PC-3 (cell line): ENCODE results near the gene MAN2A2. TPM values are rescaled to one million over a fixed set of nuclear protein-coding genes. Genes with fewer than 3 reads are reported as not detected.
"Not testable (repeated sequence)": the region's sequence is repeated elsewhere in the genome, so short reads cannot be mapped to it uniquely, and the experiment has no call there.

Experiments used
- ATAC-seq: fragments of 200-7000 bp; cut with Tn5 transposase; 2 replicates; pipeline ENCODE4 v1.9.1; 2020; ENCODE audit warnings: mild to moderate bottlenecking, moderate library complexity
- BruUV-seq: library from RNA; stranded (reverse); fragments of 400-500 nt; replicated peaks from 2 replicates; lab custom pipeline; 2021; lab: Mats Ljungman, UMichigan
- CTCF ChIA-PET: fragments of 300-600 bp; sonication (Branson Sonifier 250); formaldehyde crosslinking; loops from one replicate; lab custom pipeline; 2022; ENCODE audit warnings: antibody characterized with exemption; lab: Charles Lee
- POLR2A ChIA-PET: fragments of 300-600 bp; sonication (Branson Sonifier 250); formaldehyde crosslinking; loops from one replicate; lab custom pipeline; 2022; ENCODE audit warnings: antibody characterized with exemption; ENCODE audit not compliant: unreplicated experiment; lab: Charles Lee
- DNase-seq: peaks from one replicate; pipeline ENCODE4 v3.0.0-alpha.2; 2015
- H2AFZ ChIP-seq: fragments of 300-600 bp; sonication (generic); 2 replicates; pipeline ENCODE4 v1.6.0; 2016; ENCODE audit warnings: antibody characterized with exemption, low read length
- H3F3A ChIP-seq: fragments of 300-600 bp; sonication (generic); one replicate; pipeline ENCODE4 v1.6.0; 2017; ENCODE audit warnings: antibody characterized with exemption, low read length, control low read depth, mild to moderate bottlenecking; ENCODE audit not compliant: unreplicated experiment
- H3K27ac ChIP-seq: fragments of 300-600 bp; sonication (generic); 2 replicates; pipeline ENCODE4 v1.5.1; 2016; ENCODE audit warnings: mild to moderate bottlenecking, low read length
- H3K27me3 ChIP-seq: fragments of 300-600 bp; sonication (generic); 2 replicates; pipeline ENCODE4 v1.6.1; 2016; ENCODE audit warnings: low read length, mixed read lengths
- H3K36me3 ChIP-seq: fragments of 300-600 bp; sonication (generic); 2 replicates; pipeline ENCODE4 v1.6.1; 2016; ENCODE audit warnings: low read depth, mixed run types, low read length, mixed read lengths
- H3K4me1 ChIP-seq: fragments of 300-600 bp; sonication (generic); 2 replicates; pipeline ENCODE4 v1.5.1; 2016; ENCODE audit warnings: low read length; ENCODE audit not compliant: insufficient read depth
- H3K4me2 ChIP-seq: fragments of 300-600 bp; sonication (generic); 2 replicates; pipeline ENCODE4 v1.6.0; 2016; ENCODE audit warnings: low read length
- H3K4me3 ChIP-seq: fragments of 300-600 bp; sonication (generic); 2 replicates; pipeline ENCODE4 v1.5.1; 2016; ENCODE audit warnings: mild to moderate bottlenecking, low read length, mixed read lengths
- H3K79me2 ChIP-seq: fragments of 300-600 bp; sonication (generic); 2 replicates; pipeline ENCODE4 v1.6.1; 2017; ENCODE audit warnings: low read length, mixed read lengths
- H3K9ac ChIP-seq: fragments of 300-600 bp; sonication (generic); 2 replicates; pipeline ENCODE4 v1.6.0; 2016; ENCODE audit warnings: mild to moderate bottlenecking, low read length
- H3K9me2 ChIP-seq: fragments of 300-600 bp; sonication (generic); replicated peaks from 2 replicates; pipeline ENCODE4 v1.6.1; 2016; ENCODE audit warnings: mixed run types, low read length, mixed read lengths
- H3K9me3 ChIP-seq: fragments of 300-600 bp; sonication (generic); 2 replicates; pipeline ENCODE4 v1.6.1; 2016; ENCODE audit warnings: low read length, mixed read lengths
- H4K20me1 ChIP-seq: fragments of 300-600 bp; sonication (generic); 2 replicates; pipeline ENCODE4 v1.6.1; 2016; ENCODE audit warnings: low read length, mixed read lengths
- CTCF ChIP-seq: fragments of 300-600 bp; sonication (generic); conservative IDR thresholded peaks from 2 replicates; pipeline ENCODE4 v1.5.1; 2017; ENCODE audit warnings: antibody characterized with exemption, low read depth, mild to moderate bottlenecking, low read length
- EZH2 ChIP-seq: fragments of 300-600 bp; sonication (generic); IDR thresholded peaks from one replicate; pipeline ENCODE4 v1.6.1; 2017; ENCODE audit warnings: antibody characterized with exemption, mild to moderate bottlenecking, low read length; ENCODE audit not compliant: unreplicated experiment
- EZH2phosphoT487 ChIP-seq: fragments of 300-600 bp; sonication (generic); IDR thresholded peaks from 2 replicates; pipeline ENCODE4 v1.6.1; 2018; ENCODE audit warnings: mild to moderate bottlenecking, antibody characterized with exemption, low read length, borderline replicate concordance
- intact Hi-C: fragments of 100-400 bp; cut with micrococcal nuclease; formaldehyde crosslinking; loops from 2 replicates; pipeline ENCODE4 v1.9.0; 2023
- total RNA-seq: library from RNA; depleted of rRNA; stranded (reverse); fragments of >200 nt; gene quantifications from 2 replicates; pipeline ENCODE4 v1.2.3, GENCODE V29; 2014

The MAN2A2 gene
- total RNA-seq, 1 experiment from 2014 or later, result 19.8 TPM

DNA sequence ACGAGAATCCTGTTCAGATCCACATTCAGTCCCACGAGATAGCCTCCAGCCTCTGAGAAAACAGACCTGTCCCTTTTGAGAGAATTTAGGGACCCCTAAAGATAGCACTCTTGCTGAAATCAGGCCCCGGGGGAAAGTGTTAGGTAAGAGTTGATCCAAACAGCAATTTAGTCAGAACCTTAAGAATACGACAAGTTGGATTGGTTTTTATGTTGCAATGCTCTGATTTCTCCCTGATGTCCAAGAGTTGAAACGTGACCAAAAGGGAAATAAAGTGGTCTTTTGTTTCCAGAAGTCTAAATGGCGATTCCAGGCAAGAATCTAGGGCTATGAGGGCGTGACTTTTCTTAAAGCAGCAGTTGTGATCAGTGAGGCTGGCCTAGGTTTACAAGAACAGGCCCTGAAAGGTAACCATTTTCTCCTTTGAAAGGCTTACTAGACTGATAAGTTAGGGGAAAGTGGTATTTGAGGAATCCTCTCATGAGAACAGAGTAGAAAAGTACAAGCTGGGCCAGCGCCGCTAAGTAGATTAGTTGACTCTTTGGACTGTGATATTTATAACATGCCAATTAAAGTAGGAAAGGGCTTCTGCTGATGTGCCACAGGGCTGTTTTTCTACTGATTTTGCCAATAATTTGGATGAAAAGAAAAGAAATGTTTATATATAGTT is 4.9 kb downstream of the MAN2A2 start:
- H3K9ac ChIP-seq, result no peak overlapping the region
- H4K20me1 ChIP-seq, result no peaks in the 10 kb centered on the region
- POLR2A ChIA-PET, result no interaction called here
- peaks cover 16% of the 10 kb centered on the region; the same call in 1 of the 2 replicates for H3K79me2 ChIP-seq
- intact Hi-C loops, result no loop called here
- no peaks in the 10 kb centered on the region for H3K9me3 ChIP-seq
- ATAC-seq, result no peak
- H3K4me3 ChIP-seq, result no peak overlapping the region
- no TSS peak for BruUV-seq
- H3K27ac ChIP-seq, result no peak overlapping the region
- H3K4me2 ChIP-seq, result no peak overlapping the region
- no peaks in the 10 kb centered on the region for H3F3A ChIP-seq
- H2AFZ ChIP-seq, result no peak overlapping the region
- H3K36me3 ChIP-seq, result peaks cover 11% of the 10 kb centered on the region
- CTCF ChIA-PET, result no interaction called here
- H3K4me1 ChIP-seq, result peaks cover 7% of the 10 kb centered on the region; the same call in 1 of the 2 replicates
- DNase-seq, result no peak
- no peaks in the 10 kb centered on the region for H3K27me3 ChIP-seq
- TF ChIP-seq EZH2phosphoT487 (no peak), EZH2 (no peak), CTCF (no peak)
- no peaks in the 10 kb centered on the region for H3K9me2 ChIP-seq

- H3K27me3 ChIP-seq, H3K27ac ChIP-seq, H3K9ac ChIP-seq, H3K9me2 ChIP-seq, ATAC-seq, H3K4me2 ChIP-seq, BruUV-seq, DNase-seq, H3K9me3 ChIP-seq, CTCF ChIA-PET, H4K20me1 ChIP-seq, H3K4me1 ChIP-seq, H3F3A ChIP-seq, intact Hi-C loops, H3K4me3 ChIP-seq, H3K79me2 ChIP-seq, H2AFZ ChIP-seq: not testable (repeated sequence)
- H3K36me3 ChIP-seq, result peaks cover 11% of the 10 kb centered on the region
- POLR2A ChIA-PET, result interaction anchor here (0.6 kb wide), 1 partner anchor 22 kb away, joined by 3 read pairs; no protein-coding TSS in a partner anchor
These were observed 6.3 kb downstream of the MAN2A2 start for GRCh38 chr15:90909449-90909848.

DNA sequence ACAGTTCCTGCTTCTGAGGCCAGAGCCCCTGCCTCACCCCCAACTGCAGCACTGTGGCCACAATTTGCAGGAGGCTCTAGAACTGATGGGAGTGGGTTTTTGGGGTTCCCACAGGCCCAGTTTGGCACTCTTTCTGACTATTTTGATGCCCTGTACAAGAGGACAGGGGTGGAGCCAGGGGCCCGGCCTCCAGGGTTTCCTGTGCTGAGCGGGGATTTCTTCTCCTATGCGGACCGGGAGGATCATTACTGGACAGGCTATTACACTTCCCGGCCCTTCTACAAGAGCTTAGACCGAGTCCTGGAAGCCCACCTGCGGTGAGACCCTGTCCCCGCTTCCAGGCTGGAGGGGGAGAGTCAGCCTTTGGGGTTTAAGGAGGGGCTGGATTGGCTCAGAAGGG is 6.9 kb downstream of the MAN2A2 start:
- no peaks in the 10 kb centered on the region for H4K20me1 ChIP-seq
- no peaks in the 10 kb centered on the region for H3K9me2 ChIP-seq
- H3K4me1 ChIP-seq, result no peaks in the 10 kb centered on the region
- no peak for TF ChIP-seq EZH2
- no peak for TF ChIP-seq CTCF
- TF ChIP-seq EZH2phosphoT487, result no peak
- ChIA-PET POLR2A (no interaction called here), CTCF (no interaction called here)
- no peak for ATAC-seq
- H3K27me3 ChIP-seq, result no peaks in the 10 kb centered on the region
- intact Hi-C loops, result no loop called here
- no TSS peak for BruUV-seq
- no peak for DNase-seq
- no peak overlapping the region for H3K9ac ChIP-seq
- no peaks in the 10 kb centered on the region for H3F3A ChIP-seq
- H3K9me3 ChIP-seq, result no peaks in the 10 kb centered on the region
- H3K27ac ChIP-seq, result no peak overlapping the region
- H3K79me2 ChIP-seq, result peaks cover 4% of the 10 kb centered on the region; the same call in 1 of the 2 replicates
- H3K4me2 ChIP-seq, result no peak overlapping the region
- no peak overlapping the region for H3K4me3 ChIP-seq
- H3K36me3 ChIP-seq, result peaks cover 11% of the 10 kb centered on the region
- H2AFZ ChIP-seq, result no peak overlapping the region
